ENCODE results near the gene LITAF.

The LITAF gene

DNA sequence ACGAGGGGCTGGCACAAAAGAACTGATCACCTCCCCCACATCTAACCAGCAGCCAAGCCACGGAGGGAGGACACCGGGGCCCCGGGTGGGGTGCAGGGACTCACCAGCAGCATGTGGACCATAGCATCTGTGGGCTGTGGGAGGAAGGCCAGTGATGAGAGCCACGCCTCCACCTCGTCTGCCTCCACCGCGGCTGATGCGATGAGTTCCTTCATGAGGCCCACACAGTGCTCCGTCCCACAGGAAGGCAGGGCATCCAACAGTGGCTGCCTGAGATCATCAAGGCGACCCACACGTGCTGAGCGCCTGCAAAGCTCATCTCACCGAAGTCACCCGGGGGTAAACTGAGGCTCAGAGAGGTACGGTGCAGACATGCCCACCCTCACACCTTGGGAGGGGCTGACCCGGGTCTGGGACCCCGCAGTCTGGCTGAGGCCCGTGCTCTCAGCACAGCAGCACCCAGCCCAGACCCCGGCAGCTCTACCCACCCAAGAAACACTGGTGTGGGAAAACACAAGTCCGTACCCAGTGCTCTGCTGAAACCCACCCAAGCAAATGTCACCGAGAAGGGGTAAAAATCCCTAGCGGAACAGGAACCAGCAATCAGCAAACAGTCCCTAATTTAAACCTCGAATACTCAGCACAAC is 85.9 kb downstream of the LITAF start:
- Histone ChIP-seq H3K79me2 (ENCODE audit: insufficient read depth, low read length) (no peaks in the 10 kb centered on the region), H3K9me3 (ENCODE audit: insufficient read depth, low read depth, low read length) (no peaks in the 10 kb centered on the region), H3K4me2 (ENCODE audit: low read depth, low read length, poor library complexity, severe bottlenecking) (no peak overlapping the region), H3K9ac (ENCODE audit: low read depth, low read length, poor library complexity, severe bottlenecking) (no peak overlapping the region), H2AFZ (ENCODE audit: low read length) (no peak overlapping the region), H3F3A (ENCODE audit: low read depth) (no peaks in the 10 kb centered on the region), H3K4me3 (ENCODE audit: low read length, poor library complexity, severe bottlenecking) (no peak overlapping the region), H4K20me1 (ENCODE audit: insufficient read depth, low read length, poor library complexity, severe bottlenecking) (no peaks in the 10 kb centered on the region), H3K27me3 (ENCODE audit: insufficient read depth, low read length, poor library complexity, severe bottlenecking) (no peaks in the 10 kb centered on the region), H3K9me2 (replicated peaks; ENCODE audit: low read depth, low read length) (no peaks in the 10 kb centered on the region), H3K4me1 (ENCODE audit: insufficient read depth, low read length, poor library complexity, severe bottlenecking) (peaks cover 12% of the 10 kb centered on the region), H3K36me3 (ENCODE audit: insufficient read depth, low read length) (no peaks in the 10 kb centered on the region)
- no peak for TF ChIP-seq EZH2phosphoT487 (IDR thresholded peaks at IDR 0.05; ENCODE audit: borderline replicate concordance)
- TF ChIP-seq, protein P1, sequence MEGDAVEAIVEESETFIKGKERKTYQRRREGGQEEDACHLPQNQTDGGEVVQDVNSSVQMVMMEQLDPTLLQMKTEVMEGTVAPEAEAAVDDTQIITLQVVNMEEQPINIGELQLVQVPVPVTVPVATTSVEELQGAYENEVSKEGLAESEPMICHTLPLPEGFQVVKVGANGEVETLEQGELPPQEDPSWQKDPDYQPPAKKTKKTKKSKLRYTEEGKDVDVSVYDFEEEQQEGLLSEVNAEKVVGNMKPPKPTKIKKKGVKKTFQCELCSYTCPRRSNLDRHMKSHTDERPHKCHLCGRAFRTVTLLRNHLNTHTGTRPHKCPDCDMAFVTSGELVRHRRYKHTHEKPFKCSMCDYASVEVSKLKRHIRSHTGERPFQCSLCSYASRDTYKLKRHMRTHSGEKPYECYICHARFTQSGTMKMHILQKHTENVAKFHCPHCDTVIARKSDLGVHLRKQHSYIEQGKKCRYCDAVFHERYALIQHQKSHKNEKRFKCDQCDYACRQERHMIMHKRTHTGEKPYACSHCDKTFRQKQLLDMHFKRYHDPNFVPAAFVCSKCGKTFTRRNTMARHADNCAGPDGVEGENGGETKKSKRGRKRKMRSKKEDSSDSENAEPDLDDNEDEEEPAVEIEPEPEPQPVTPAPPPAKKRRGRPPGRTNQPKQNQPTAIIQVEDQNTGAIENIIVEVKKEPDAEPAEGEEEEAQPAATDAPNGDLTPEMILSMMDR (conservative IDR thresholded peaks at IDR 0.05; ENCODE audit: low read length): no peak

DNA sequence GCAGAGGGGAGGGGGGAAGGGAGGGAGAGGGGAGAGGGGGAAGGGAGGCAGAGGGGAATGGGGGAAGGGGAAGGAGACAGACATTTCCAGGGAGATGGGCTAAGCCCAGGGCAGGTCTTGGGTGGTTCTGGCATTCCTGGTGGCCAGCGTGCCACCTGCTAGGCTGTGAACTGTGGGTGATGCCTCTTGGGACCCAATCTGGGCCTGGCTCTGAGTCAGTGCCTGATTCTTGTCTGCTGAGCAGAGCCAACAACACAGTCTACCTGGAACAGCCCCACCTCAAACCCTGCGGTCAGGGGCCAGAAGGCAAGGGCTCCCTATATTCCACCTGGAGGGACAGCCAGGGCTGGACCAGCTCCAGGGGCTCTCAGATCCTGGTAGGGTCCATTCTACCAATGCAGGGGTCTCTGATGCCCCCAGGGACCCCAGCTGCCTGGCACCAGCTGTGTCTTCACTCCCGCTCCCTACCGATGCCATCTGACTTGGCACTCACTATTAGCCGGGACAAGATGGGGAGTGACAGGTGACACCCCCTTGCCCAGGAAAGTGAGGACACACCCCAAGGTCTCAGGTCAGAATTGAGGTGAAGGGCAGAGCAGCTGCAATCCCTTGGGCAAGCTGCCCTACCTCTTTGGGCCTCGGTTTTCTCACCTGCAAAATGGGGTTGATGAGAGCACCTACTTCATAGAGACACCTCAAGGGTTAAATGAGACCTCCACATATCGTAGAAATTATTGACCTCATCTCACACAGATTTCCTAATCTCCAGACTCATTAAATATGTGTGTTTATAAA is 87.2 kb downstream of the LITAF start:
- H3F3A ChIP-seq (ENCODE audit: low read depth): no peaks in the 10 kb centered on the region
- H3K9me3 ChIP-seq (ENCODE audit: insufficient read depth, low read depth, low read length): no peaks in the 10 kb centered on the region
- H3K4me1 ChIP-seq (ENCODE audit: insufficient read depth, low read length, poor library complexity, severe bottlenecking): peaks cover 12% of the 10 kb centered on the region
- no peaks in the 10 kb centered on the region for H3K27me3 ChIP-seq (ENCODE audit: insufficient read depth, low read length, poor library complexity, severe bottlenecking)
- H4K20me1 ChIP-seq (ENCODE audit: insufficient read depth, low read length, poor library complexity, severe bottlenecking): no peaks in the 10 kb centered on the region
- no peaks in the 10 kb centered on the region for H3K9me2 ChIP-seq (replicated peaks; ENCODE audit: low read depth, low read length)
- no peak overlapping the region for H3K4me2 ChIP-seq (ENCODE audit: low read depth, low read length, poor library complexity, severe bottlenecking)
- no peak overlapping the region for H2AFZ ChIP-seq (ENCODE audit: low read length)
- H3K36me3 ChIP-seq (ENCODE audit: insufficient read depth, low read length): no peaks in the 10 kb centered on the region
- no peaks in the 10 kb centered on the region for H3K79me2 ChIP-seq (ENCODE audit: insufficient read depth, low read length)
- no peak overlapping the region for H3K9ac ChIP-seq (ENCODE audit: low read depth, low read length, poor library complexity, severe bottlenecking)
- H3K4me3 ChIP-seq (ENCODE audit: low read length, poor library complexity, severe bottlenecking): no peak overlapping the region
- TF ChIP-seq, protein P1 (conservative IDR thresholded peaks at IDR 0.05; ENCODE audit: low read length): no peak
- TF ChIP-seq EZH2phosphoT487 (IDR thresholded peaks at IDR 0.05; ENCODE audit: borderline replicate concordance): no peak

DNA sequence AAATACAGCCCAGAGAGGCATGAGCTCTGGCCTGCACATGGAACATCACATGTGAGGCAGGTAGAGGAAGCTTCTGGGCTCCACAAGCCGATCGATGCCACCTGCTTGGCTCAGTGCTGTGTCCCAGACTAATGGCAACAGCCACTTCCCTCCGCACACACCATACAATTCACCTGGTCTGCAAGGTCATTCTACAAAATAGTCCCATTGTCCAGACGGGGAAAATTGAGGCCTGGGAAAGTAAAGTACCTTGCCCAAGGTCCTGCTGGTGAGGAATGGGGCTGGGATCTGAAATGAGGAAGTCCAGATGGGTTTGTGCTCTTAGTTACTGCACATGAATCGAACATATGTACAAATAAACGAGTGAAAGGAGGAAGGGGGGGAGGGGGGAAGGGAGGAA is 88.0 kb downstream of the LITAF start:
- Histone ChIP-seq H3K79me2 (ENCODE audit: insufficient read depth, low read length) (no peaks in the 10 kb centered on the region), H4K20me1 (ENCODE audit: insufficient read depth, low read length, poor library complexity, severe bottlenecking) (no peaks in the 10 kb centered on the region), H3F3A (ENCODE audit: low read depth) (no peaks in the 10 kb centered on the region), H3K9ac (ENCODE audit: low read depth, low read length, poor library complexity, severe bottlenecking) (no peak overlapping the region), H3K36me3 (ENCODE audit: insufficient read depth, low read length) (no peaks in the 10 kb centered on the region), H2AFZ (ENCODE audit: low read length) (no peak overlapping the region), H3K4me2 (ENCODE audit: low read depth, low read length, poor library complexity, severe bottlenecking) (no peak overlapping the region), H3K4me3 (ENCODE audit: low read length, poor library complexity, severe bottlenecking) (no peak overlapping the region), H3K9me2 (replicated peaks; ENCODE audit: low read depth, low read length) (no peaks in the 10 kb centered on the region), H3K9me3 (ENCODE audit: insufficient read depth, low read depth, low read length) (no peaks in the 10 kb centered on the region), H3K4me1 (ENCODE audit: insufficient read depth, low read length, poor library complexity, severe bottlenecking) (peaks cover 12% of the 10 kb centered on the region), H3K27me3 (ENCODE audit: insufficient read depth, low read length, poor library complexity, severe bottlenecking) (no peaks in the 10 kb centered on the region)
- no peak for TF ChIP-seq EZH2phosphoT487 (IDR thresholded peaks at IDR 0.05; ENCODE audit: borderline replicate concordance)
- TF ChIP-seq, protein P1 (conservative IDR thresholded peaks at IDR 0.05; ENCODE audit: low read length): no peak

All from Loucy (cell line).